ENCODE results near the gene B3GALNT2.
"Not testable (repeated sequence)": the region's sequence is repeated elsewhere in the genome, so short reads cannot be mapped to it uniquely, and the experiment has no call there.

B3GALNT2 gene

GRCh38 chr1:235504494-235505222 is 406 bp upstream of the B3GALNT2 start:
- peak; percentile 81 to 100 (median 99) for DNase-seq

DNA sequence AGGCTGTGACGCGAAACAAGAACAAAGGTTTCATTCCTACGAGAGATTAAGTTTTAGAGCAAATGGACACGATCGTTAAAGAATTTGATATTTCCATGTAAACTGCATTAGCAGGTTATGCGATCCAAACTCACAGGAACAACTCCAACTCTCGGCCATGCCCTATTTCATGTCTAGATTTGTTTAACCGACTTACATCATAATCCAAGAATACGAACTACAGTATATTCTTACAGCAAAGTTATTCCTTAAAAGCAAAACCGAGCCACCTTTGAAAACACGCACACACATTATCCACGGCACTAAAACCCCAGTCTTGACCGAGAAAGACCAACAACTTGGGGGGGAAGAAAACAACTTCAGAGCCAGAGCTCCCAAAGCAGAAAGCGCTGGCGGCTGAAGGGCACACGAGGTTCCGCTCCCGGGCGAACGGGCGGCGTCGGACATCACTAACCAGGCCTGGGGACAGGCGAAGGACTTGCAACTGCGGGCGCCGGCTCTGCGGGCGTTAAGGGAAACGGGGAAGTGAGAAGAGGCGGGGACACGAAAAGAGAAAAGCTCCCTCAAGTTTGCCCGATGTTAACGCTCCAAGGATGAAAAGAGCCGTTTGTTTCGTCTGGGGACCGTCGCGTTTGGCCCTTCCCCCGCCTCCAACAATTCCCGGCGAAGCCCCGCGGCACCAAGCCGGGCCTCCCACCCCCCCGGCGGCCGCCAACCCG is 690 bp downstream of the B3GALNT2 start:
- peak in 40 of 58 donors; percentile 12 to 75 (median 49) for DNase-seq

DNA sequence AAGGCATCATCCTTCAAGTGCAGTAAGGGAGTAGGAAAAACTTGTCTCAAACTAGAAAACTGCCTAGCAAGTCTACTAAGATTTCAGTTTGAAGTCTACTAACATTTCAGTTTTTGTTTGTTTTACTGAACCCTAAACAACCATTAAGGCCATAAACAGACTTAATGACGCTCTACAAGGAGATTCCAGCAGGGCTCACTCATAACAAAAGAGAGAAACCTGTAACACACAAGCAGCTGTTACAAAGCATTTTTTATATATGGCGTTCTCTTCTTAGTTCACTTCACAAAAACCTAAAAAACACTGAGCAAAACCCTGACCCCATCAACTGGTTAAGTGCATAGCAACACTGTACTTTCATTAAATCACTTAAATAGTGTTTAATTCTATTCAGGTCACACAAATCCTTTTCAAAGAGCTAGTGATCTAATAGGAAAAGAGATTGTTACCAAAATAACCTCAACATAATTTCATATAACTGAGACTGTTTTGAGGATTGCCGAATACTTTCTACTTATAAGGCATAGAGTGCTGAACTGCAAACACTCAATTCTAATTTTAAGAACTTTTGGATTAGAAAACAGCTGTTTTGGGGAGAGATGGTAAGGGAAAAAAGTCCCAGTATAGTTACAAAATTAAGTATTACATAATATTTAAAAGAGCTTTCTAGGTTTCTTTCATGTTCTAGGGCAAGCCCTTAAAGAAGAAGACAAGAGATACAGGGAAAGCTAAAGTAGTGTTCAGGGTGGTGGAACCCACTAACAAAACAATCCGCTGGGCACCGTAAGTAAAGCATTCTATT is 1.4 kb downstream of the B3GALNT2 start:
- DNase-seq, result no peak

- no peak for DNase-seq
Observed at GRCh38 chr1:235500971-235501540, 3.2 kb downstream of the B3GALNT2 start.

DNA sequence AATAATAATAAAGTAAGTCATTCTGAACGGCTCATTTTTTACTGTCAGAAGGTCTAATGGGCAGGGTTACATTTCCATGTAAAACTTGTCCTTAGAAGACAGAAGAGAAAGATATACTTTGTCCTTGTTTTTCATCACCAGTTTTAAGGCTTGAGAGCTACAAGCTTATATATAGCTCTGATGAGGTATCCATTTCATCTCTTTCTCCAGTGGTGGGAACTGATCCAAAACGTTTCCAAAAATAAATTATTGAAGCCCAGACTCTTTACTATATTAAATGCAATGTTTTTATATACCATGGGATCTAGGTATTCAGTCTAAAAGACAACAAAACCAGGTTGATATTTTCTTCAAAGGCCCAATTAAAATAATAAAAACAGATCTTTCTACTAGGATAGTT is 8.7 kb downstream of the B3GALNT2 start:
- DNase-seq, result no peak

GRCh38 chr1:235495030-235495429 is 9.2 kb downstream of the B3GALNT2 start:
- no peak for DNase-seq

DNA sequence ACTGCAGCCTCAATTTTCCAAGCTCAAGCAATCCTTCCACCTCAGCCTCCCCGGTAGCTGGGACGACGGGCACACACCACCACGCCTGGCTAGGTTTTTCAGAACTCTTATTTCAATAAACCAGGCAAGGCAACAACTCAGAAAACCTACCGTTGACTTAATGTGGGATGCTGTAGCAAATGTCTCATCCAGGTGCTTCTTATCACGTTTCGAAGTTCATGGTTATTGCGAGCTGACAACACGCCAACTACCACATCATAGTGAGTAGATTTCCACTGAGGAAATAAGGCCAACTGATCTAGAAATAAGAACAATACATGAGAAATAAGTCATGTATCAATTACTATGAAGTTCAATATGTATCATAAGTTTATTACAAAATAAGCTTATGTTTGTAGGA is 9.7 kb downstream of the B3GALNT2 start:
- DNase-seq, result no peak

DNA sequence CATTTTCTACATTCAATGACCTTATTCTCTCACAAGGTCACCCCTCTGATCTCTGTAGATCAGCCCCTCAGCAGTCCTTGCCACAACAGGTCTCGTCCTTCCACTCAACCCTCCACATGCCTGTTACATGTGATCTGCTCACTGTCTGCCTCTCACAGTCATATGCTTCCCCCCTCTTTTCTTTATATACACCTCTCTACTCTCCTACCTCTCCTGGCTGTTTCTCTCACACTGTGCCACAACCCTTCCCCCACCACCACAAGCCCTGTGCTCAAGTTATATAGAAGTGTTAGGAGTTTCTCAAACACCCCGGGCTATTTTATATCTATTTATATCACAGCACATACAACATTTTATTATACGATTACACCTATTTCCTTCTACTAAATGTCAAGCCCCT is 12.6 kb downstream of the B3GALNT2 start:
- no peak for DNase-seq

DNA sequence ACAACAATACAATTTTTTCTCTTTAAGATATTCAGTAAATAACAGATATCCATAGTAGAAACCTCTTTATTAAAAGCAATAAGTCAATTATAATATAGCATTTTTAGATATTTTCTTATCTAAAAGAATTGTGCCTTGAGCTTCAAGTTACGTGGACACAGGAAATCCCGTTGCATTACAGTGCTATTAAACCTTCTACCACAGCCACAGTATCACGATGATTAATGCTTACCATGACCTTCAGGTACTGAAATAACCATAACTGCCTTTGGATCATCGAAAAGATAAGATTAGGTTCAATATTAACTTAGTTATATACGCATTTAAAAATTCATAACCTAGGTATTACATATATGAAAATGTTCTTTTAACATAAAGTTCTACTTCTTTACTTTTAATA is 17.9 kb downstream of the B3GALNT2 start:
- DNase-seq, result no peak

DNA sequence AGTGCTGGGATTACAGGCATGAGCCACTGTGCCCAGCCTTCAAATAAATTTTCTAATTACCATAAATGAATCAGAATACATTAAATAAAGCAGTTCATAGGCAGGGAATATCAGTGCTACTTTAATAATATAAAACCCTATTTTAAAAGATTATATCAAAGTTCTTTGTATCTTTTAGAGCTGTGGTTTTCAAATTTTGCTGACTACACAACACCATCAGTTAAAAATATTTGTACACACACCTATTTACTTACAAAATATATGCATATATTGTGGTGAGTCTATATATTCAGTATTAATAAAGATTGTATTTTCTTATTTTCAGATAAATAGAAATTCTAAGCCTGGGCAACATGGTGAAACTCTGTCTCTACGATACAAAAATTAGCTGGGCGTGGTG is 18.7 kb downstream of the B3GALNT2 start:
- DNase-seq, result no peak

DNA sequence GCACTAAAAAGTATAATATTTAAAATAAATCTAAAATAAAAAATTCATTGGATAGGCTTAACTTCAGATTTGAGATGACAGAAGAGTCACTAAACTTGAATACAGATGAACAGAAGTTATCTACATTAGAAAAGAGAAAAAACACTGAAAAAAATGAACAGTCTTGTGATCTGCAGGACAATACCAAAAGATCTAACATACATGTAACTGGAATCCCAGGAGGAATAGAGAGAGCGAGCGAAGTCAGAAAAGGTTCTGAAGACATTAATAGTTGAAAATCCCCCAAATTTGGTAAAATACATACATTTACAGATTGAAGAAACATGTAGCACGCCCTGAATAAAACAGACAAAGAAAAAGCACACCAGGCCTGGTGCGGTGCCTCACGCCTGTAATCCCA is 21.2 kb downstream of the B3GALNT2 start:
- no peak for DNase-seq

- DNase-seq, result no peak
Observed at GRCh38 chr1:235473806-235474205, 30.4 kb downstream of the B3GALNT2 start.

DNA sequence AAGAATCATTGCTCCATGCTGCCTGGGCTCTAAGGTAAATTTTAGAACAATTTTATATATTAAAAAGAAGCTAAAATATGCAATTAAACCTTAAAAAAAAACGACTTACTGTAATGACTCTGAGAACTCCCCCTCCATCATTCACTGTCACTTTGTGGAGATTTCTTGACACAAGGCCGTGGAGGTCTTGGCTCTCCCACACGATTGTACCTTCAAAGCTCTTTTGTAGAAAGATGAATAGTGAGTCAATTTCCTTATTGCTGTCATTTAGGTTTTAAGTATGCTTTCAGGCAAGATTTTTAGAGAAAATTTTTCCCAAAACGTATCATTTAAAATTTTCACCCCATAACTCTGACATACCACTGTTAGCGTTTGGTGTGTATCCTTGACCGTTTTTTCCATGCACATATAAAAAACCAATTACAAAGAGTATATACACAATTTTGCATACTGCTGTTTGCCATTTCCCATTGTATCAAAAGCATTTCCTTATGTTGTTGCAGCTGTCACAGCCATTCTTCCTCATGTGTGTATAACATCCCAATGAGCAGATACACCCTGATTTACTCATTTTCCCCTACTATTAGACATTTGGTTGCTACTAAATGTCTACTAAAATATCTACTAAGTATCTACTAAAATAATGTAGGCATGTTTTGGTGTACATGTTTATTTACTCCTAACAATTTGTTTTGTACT is 33.4 kb downstream of the B3GALNT2 start:
- no peak for DNase-seq

DNA sequence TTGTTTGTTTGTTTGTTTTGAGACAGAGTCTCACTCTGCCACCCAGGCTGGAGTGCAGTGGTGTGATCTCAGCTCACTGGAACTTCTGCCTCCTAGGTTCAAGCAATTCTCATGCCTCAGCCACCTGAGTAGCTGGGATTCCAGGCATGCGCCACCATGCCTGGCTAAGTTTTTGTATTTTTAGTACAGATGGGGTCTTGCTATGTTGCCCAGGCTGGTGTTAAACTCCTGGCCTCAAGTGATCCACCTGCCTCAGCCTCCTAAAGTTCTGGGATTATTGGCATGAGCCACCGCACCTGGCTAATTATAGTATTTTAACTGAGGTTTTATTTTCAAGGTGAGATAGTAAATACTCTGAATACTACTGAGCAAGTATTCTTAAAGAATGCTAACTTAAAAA is 34.4 kb downstream of the B3GALNT2 start:
- DNase-seq, result not testable (repeated sequence)

DNA sequence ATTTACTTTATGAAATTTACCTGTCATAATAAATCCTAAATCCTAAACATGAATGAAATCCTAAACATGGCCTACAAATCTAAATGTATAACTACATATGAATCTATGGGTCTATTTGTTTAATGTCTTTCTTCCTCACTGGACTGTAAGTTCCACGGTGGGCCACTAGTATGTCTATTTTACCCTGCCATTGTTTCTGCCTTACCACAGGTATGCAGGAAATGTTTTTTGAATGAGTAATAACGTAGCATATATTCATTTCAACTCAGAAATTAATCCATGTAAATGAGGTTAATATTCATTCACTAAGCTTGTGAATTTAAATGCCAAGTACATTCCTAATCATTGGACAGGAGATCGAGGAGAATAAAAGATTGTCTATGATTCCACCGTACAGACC is 35.3 kb downstream of the B3GALNT2 start:
- no peak for DNase-seq

DNA sequence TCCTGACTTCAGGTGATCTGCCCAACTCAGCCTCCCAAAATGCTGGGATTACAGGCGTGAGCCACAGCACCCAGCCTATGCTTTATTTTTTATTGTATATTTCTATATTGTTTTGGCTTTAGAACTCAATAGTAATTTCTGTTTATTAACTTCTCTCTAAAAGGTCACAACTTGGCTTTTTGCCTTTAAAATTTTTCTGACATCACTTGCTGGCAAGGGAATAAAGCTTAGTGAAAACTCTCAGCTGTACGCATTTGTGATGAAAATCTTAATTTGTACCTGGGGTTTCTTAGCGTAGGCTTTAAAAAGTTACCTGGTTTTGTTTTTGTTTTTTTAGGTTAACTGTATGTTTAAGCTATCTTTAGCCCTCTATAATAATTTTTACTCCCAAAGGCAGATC is 36.2 kb downstream of the B3GALNT2 start:
- no peak for DNase-seq

GRCh38 chr1:235465066-235465465 is 39.2 kb downstream of the B3GALNT2 start:
- no peak for DNase-seq

GRCh38 chr1:235462832-235463231 is 41.4 kb downstream of the B3GALNT2 start:
- DNase-seq, result not testable (repeated sequence)

GRCh38 chr1:235461954-235462353 is 42.3 kb downstream of the B3GALNT2 start:
- no peak for DNase-seq

GRCh38 chr1:235460770-235461169 is 43.5 kb downstream of the B3GALNT2 start:
- DNase-seq, result no peak

- DNase-seq, result not testable (repeated sequence)
Observed at GRCh38 chr1:235457856-235458255, 46.4 kb downstream of the B3GALNT2 start.

Measured in anterior cingulate cortex (tissue), 58 donors.